Endodermal cell (in vitro differentiated cells): ENCODE data around the gene MIDN. TPM values are rescaled to one million over a fixed set of nuclear protein-coding genes. Genes with fewer than 3 reads are reported as not detected.

Experiments used
- DNase-seq: peaks from one replicate; pipeline ENCODE4 v3.0.0-alpha.2; 2017
- H3K27ac ChIP-seq: 2 replicates; pipeline ENCODE4 v1.5.1; 2013; ENCODE audit warnings: mild to moderate bottlenecking, low read depth, low read length, moderate library complexity
- H3K27me3 ChIP-seq: 2 replicates; pipeline ENCODE4 v1.6.1; 2013; ENCODE audit warnings: mild to moderate bottlenecking, low read length, moderate library complexity; ENCODE audit not compliant: insufficient read depth, control insufficient read depth, poor library complexity, severe bottlenecking
- H3K36me3 ChIP-seq: 2 replicates; pipeline ENCODE4 v1.7.0; 2013; ENCODE audit warnings: mild to moderate bottlenecking, low read length, moderate library complexity; ENCODE audit not compliant: control insufficient read depth, insufficient read depth
- H3K4me1 ChIP-seq: one replicate; pipeline ENCODE4 v1.7.0; 2013; ENCODE audit warnings: low read length; ENCODE audit not compliant: control insufficient read depth, insufficient read depth
- H3K4me3 ChIP-seq: 2 replicates; pipeline ENCODE4 v1.5.1; 2013; ENCODE audit warnings: mild to moderate bottlenecking, low read length, moderate library complexity
- H3K9ac ChIP-seq: 2 replicates; pipeline ENCODE4 v1.6.1; 2013; ENCODE audit warnings: mild to moderate bottlenecking, low read length, moderate library complexity; ENCODE audit not compliant: poor library complexity, severe bottlenecking; ENCODE audit errors: extremely low read depth
- H3K9me3 ChIP-seq: 2 replicates; pipeline ENCODE4 v1.6.1; 2013; ENCODE audit warnings: mild to moderate bottlenecking, low read length, moderate library complexity; ENCODE audit not compliant: control insufficient read depth
- H3K27ac Mint-ChIP-seq: 2 replicates; pipeline ENCODE4 v1.8.0; 2020; ENCODE audit warnings: mixed read lengths
- H3K27me3 Mint-ChIP-seq: 2 replicates; pipeline ENCODE4 v1.8.0; 2021; ENCODE audit warnings: mild to moderate bottlenecking, mixed read lengths; ENCODE audit not compliant: insufficient read depth
- H3K36me3 Mint-ChIP-seq: 2 replicates; pipeline ENCODE4 v1.8.0; 2020; ENCODE audit warnings: low read depth, mixed read lengths
- H3K4me1 Mint-ChIP-seq: 2 replicates; pipeline ENCODE4 v1.8.0; 2020; ENCODE audit warnings: mixed read lengths
- H3K4me3 Mint-ChIP-seq: 2 replicates; pipeline ENCODE4 v1.8.0; 2020; ENCODE audit warnings: mild to moderate bottlenecking, moderate library complexity, mixed read lengths
- H3K9me3 Mint-ChIP-seq: 2 replicates; pipeline ENCODE4 v1.8.0; 2020; ENCODE audit warnings: mild to moderate bottlenecking, mixed read lengths
- CTCF ChIP-seq: fragments of 200-600 bp; sonication (generic); conservative IDR thresholded peaks from 2 replicates; pipeline ENCODE4 v1.5.0; 2021; ENCODE audit warnings: antibody characterized with exemption, mild to moderate bottlenecking
- WGBS, 2 experiments: methylation state at CpG; one replicate each; pipeline versions ENCODE4 v1.1.5 to v1.1.7; 2013; ENCODE audit warnings: missing lambda C conversion rate in 2 of 2, mixed read lengths in 1 of 2; ENCODE audit not compliant: insufficient coverage in 1 of 2, insufficient read length in 1 of 2; 5-methylcytosine and 5-hydroxymethylcytosine counted together
- total RNA-seq, 2 donors: library from RNA; stranded (reverse); fragmentation: NEBNext Ultra II Directional in 1 of 2; extraction: Animal tissue kit (Norgen Biotek cat#: 25700) in 1 of 2; gene quantifications; 2 replicates in 1 of 2; 3 replicates in 1 of 2; pipeline ENCODE4 v1.2.1, GENCODE V29; 2021

Gene MIDN
- total RNA-seq, 2 donors from 2014 or later, result 183 to 185 TPM

DNA sequence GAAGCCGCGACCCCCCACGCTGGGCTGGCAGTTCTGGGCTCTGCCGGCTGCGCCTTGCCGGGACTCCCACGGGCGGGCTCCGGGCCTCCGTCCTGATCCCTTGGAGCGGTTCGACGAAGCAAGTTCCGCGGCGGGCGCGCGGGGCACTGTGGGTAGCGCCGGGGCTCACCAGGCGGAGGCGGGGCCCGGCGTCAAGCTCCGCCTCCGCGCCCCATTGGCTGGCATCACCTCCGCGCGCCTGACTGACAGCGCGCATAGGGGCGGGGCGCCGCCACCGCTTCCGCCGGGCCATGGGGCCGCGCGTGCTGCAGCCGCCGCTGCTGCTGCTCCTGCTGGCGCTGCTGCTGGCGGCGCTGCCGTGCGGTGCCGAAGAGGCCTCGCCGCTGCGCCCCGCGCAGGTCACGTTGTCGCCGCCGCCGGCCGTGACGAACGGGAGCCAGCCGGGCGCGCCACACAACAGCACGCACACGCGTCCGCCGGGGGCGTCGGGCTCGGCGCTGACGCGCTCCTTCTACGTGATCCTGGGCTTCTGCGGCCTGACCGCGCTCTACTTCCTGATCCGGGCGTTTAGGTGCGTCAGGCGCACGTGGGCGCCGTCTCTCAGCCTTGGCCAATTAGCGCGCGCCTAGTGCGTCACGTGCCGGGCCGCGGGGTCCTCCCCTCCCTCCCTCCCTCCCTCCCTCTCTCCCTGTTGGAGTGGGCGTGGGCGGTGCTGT is 27.0 kb downstream of the MIDN start, which contains the start of gene FAM174C:
Gene FAM174C (plus strand): TSS at position 271 of the 716 bp plus-strand sequence. CDS start 20 bp downstream, at position 291.
- WGBS, 2 experiments, result 0% methylated on average over 19 to 92 of the region's 98 CpGs
- H3K4me3 Mint-ChIP-seq, result peak within 1 kb of the TSS; percentile 60
- Histone ChIP-seq H3K9me3 (no peaks in the 10 kb centered on the region), H3K4me1 (peaks cover 13% of the 10 kb centered on the region), H3K36me3 (peaks cover 58% of the 10 kb centered on the region), H3K9ac (peak within 1 kb of the TSS; percentile 77), H3K27me3 (no peaks in the 10 kb centered on the region), H3K4me3 (peak within 1 kb of the TSS; percentile 87), H3K27ac (peak within 1 kb of the TSS; percentile 99)
- peak; percentile 99 for DNase-seq
- no peak for TF ChIP-seq CTCF
- H3K36me3 Mint-ChIP-seq, result peaks cover 61% of the 10 kb centered on the region
- H3K4me1 Mint-ChIP-seq, result peaks cover 21% of the 10 kb centered on the region
- H3K27ac Mint-ChIP-seq, result peak within 1 kb of the TSS; percentile 94
- H3K27me3 Mint-ChIP-seq, result no peaks in the 10 kb centered on the region
- no peaks in the 10 kb centered on the region for H3K9me3 Mint-ChIP-seq

DNA sequence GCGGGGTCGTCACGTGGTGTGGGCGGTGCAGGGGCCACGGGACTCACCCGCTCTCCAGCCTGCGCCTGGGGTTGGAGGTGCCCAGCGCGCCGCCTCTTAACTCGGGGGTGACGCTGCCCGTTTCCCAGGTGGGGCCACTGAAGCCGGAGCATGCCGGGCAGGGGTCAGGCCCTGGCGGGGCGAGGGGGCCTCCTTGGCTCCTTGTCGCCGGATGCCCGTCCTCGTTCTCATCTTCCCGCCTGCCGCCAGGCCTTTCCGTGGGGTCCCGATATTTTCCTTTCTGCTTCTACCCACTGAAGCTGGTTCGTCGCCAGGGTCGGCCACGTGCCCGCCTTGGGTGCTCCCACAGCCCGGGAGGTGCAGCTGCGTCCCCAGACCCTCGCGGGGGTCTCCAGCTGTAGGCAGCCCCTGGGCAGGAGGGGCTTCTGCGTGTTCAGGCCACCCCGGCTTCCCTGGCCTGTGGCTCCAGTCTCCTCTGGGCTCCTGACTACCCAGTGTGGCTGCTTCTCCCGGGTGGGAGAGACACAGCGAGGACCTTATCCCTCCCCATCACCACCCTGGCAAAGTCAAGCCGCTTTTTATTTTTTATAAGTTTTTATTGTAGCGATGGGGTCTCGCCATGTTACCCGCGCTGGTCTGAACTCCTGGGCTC is 27.7 kb downstream of the MIDN start:
- H3K9me3 Mint-ChIP-seq, result no peaks in the 10 kb centered on the region
- peaks cover 54% of the 10 kb centered on the region for H3K36me3 Mint-ChIP-seq
- 19 to 28% methylated on average over 25 to 43 of the region's 43 CpGs for WGBS, 2 experiments
- H3K4me1 Mint-ChIP-seq, result peaks cover 18% of the 10 kb centered on the region
- Histone ChIP-seq H3K9ac (peak overlapping the region; percentile 69), H3K9me3 (no peaks in the 10 kb centered on the region), H3K4me3 (peak overlapping the region; percentile 87), H3K4me1 (peaks cover 13% of the 10 kb centered on the region), H3K27ac (peak overlapping the region; percentile 63), H3K27me3 (no peaks in the 10 kb centered on the region), H3K36me3 (peaks cover 51% of the 10 kb centered on the region)
- DNase-seq, result no peak
- H3K27me3 Mint-ChIP-seq, result no peaks in the 10 kb centered on the region
- H3K4me3 Mint-ChIP-seq, result peak overlapping the region; percentile 60
- H3K27ac Mint-ChIP-seq, result peak overlapping the region; percentile 88
- TF ChIP-seq CTCF, result no peak

DNA sequence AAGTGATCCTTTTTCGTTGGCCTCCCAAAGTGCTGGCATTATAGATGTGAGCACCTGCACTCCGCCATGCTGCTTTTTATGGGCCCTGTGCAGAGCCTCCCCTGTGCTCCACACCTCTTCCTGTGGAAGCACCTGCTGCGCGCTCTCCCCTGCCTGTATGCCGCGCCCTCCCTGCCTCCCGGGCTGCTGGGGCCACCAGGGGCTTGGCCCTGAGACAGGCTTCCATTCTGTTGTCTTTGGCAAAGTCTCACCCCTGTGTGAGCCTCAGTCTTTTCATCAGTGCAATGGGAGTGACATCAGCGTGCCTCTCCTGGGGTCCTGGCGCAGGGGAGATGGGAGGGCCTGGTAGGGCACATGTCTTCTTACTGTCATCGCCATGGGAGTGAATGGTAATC is 28.2 kb downstream of the MIDN start:
- H3K27me3 ChIP-seq, result no peaks in the 10 kb centered on the region
- H3K4me1 ChIP-seq, result peaks cover 10% of the 10 kb centered on the region
- DNase-seq, result no peak
- H3K4me3 ChIP-seq, result peak overlapping the region; percentile 87
- H3K27ac ChIP-seq, result no peak overlapping the region
- no peaks in the 10 kb centered on the region for H3K9me3 ChIP-seq
- H3K9ac ChIP-seq, result peak overlapping the region; percentile 69
- Mint-ChIP-seq H3K36me3 (peaks cover 49% of the 10 kb centered on the region), H3K4me3 (peak overlapping the region; percentile 60), H3K4me1 (peaks cover 18% of the 10 kb centered on the region), H3K27me3 (no peaks in the 10 kb centered on the region), H3K27ac (peak overlapping the region; percentile 71), H3K9me3 (no peaks in the 10 kb centered on the region)
- no peak for TF ChIP-seq CTCF
- 89 to 96% methylated on average over 8 to 10 of the region's 10 CpGs for WGBS, 2 experiments
- peaks cover 47% of the 10 kb centered on the region for H3K36me3 ChIP-seq
